Aorta (tissue), 5 donors: ENCODE data around the gene C5orf24. TPM values are rescaled to one million over a fixed set of nuclear protein-coding genes. Genes with fewer than 3 reads are reported as not detected.
A peak's percentile ranks its signal among the peaks of the same experiment; 100 is the strongest.

Experiments
- ATAC-seq: fragments of 200-7000 bp; cut with Tn5 transposase; one replicate; pipeline ENCODE4 v1.9.1; 2022; ENCODE audit warnings: moderate library complexity; ENCODE audit not compliant: low FRiP score
- DNase-seq, 2 donors: peaks; one replicate each; pipeline ENCODE4 v3.0.0-alpha.2; 2020
- H3K27ac ChIP-seq, 2 donors: one replicate each; pipeline ENCODE4 v1.5.1; 2013; ENCODE audit warnings: low read length in 2 of 2, mild to moderate bottlenecking in 2 of 2, moderate library complexity in 2 of 2, control low read depth in 1 of 2, inconsistent platforms in 1 of 2, low read depth in 1 of 2
- H3K27me3 ChIP-seq, 2 donors: one replicate each; pipeline ENCODE4 v1.6.1; 2013; ENCODE audit warnings: control low read depth in 1 of 2, low read length in 1 of 2, mild to moderate bottlenecking in 1 of 2, moderate library complexity in 1 of 2; ENCODE audit not compliant: insufficient read depth in 2 of 2, control insufficient read depth in 1 of 2
- H3K36me3 ChIP-seq, 2 donors: one replicate each; pipeline ENCODE4 v1.6.1; 2013; ENCODE audit warnings: control low read depth in 1 of 2, low read length in 1 of 2, mild to moderate bottlenecking in 1 of 2; ENCODE audit not compliant: insufficient read depth in 2 of 2, control insufficient read depth in 1 of 2
- H3K4me1 ChIP-seq, 2 donors: one replicate each; pipeline ENCODE4 v1.6.1; 2013; ENCODE audit warnings: low read length in 2 of 2, control low read depth in 1 of 2, mild to moderate bottlenecking in 1 of 2, moderate library complexity in 1 of 2; ENCODE audit not compliant: insufficient read depth in 2 of 2, control insufficient read depth in 1 of 2
- H3K4me3 ChIP-seq, 2 donors: one replicate each; pipeline ENCODE4 v1.5.1; 2013; ENCODE audit warnings: low read length in 2 of 2, control low read depth in 1 of 2, mild to moderate bottlenecking in 1 of 2
- H3K9me3 ChIP-seq: one replicate; pipeline ENCODE4 v1.6.1; 2013; ENCODE audit warnings: mild to moderate bottlenecking, low read length; ENCODE audit not compliant: control insufficient read depth
- WGBS, 2 donors: extraction: QIAGEN DNeasy Blood & Tissue Kit; methylation state at CpG; one replicate each; pipeline ENCODE4 v1.1.7; 2013; 5-methylcytosine and 5-hydroxymethylcytosine counted together
- intact Hi-C, 2 donors: fragments of 100-400 bp; cut with DNase I; formaldehyde crosslinking; loops; one replicate each; pipeline versions ENCODE4 v1.14.2 to v1.15.0; 2022
- polyA plus RNA-seq, 2 donors: library from polyadenylated mRNA; stranded (reverse); fragments of 200-250 nt; gene quantifications; one replicate each; pipeline ENCODE4 v1.2.3, GENCODE V29; 2013
- total RNA-seq, 2 donors: library from RNA; stranded (reverse); fragmentation: NEBNext Ultra II Directional; extraction: Animal tissue kit (Norgen Biotek cat#: 25700); gene quantifications; one replicate each; pipeline ENCODE4 v1.2.1, GENCODE V29; 2021
- donor health status: healthy with polysubstance abuse.
- donor health status: Bipolar disorder and iron deficiency.
- donor health status: DM: no; HTN: no; CAD: no.
- donor health status: DM: no; HTN: no; CAD: no.
- donor health status: DM: yes; HTN: yes; CAD: no.

Gene C5orf24
- total and polyA plus RNA-seq, 4 donors = 32.6 to 71.4 (median 46.2) TPM

DNA sequence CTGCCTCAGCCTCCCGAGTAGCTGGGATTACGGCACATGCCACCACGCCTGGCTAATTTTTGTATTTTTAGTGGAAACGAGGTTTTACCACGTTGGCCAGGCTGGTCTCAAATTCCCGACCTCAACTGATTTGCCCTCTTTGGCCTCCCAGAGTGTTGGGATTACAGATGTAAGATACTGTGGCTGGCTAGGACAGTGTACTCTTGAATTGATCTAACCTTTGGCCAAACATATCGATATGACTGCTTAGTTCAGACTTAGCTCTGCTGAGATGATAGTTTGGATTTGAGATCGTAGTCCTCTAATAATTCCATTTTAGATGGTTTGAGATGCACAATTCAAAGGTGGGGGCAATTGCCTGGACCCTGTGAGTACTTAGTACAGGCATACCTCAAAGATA is 43.6 kb downstream of the C5orf24 start:
- DNase-seq (no peak), ATAC-seq (no peak)
- Histone ChIP-seq H3K27me3 (no peaks in the 10 kb centered on the region), H3K4me3 (no peak overlapping the region), H3K4me1 (no peaks in the 10 kb centered on the region), H3K27ac (no peak overlapping the region), H3K9me3 (no peaks in the 10 kb centered on the region), H3K36me3 (peaks cover 2 to 6% of the 10 kb centered on the region in 2 donors)
- WGBS, 2 donors = 95 to 96% methylated on average over 8 of the region's 8 CpGs
- intact Hi-C loops = no loop called here

DNA sequence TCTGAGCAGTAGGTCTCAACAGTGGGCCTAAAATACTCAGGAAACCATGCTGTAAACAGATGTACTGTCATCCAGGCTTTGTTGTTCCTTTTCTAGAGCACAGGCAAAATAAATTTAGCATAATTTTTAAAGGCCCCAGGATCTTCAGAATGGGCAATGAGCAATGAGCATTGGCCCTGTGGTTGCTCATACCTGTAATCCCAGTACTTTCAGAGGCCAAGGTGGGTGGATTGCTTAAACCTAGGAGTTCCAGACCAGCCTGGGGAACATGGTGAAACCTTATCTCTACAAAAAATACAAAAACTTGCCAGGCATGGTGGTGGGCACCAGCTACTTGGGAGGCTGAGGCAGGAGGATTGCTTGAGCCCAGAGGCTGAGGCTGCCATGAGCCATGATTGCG is 45.7 kb downstream of the C5orf24 start:
- H3K27me3 ChIP-seq = no peaks in the 10 kb centered on the region
- intact Hi-C loops = no loop called here
- no peak overlapping the region for H3K27ac ChIP-seq
- H3K36me3 ChIP-seq = peaks cover 0 to 6% of the 10 kb centered on the region in 2 donors
- no peaks in the 10 kb centered on the region for H3K9me3 ChIP-seq
- DNase-seq = no peak
- WGBS, 2 donors = 98 to 100% methylated on average over 1 of the region's 1 CpG
- no peaks in the 10 kb centered on the region for H3K4me1 ChIP-seq
- no peak for ATAC-seq
- no peak overlapping the region for H3K4me3 ChIP-seq

DNA sequence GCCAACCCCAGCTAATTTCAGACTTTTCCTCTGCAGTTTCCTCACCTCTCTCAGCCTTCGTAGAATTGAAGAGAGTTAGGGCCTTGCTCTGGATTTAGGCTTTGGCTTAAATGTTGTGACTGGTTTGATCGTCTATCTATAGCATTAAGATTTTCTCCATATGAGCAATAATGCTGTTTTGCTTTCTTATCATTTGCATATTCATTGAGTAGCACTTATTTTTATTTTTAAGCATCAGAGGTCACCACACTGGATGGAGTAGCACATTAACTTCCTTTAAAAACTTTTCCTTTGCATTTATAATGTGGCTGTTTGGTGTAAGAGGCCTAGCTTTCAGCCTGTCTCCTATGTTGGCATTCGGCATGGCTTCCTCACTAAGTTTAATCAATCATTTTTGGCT is 46.5 kb downstream of the C5orf24 start:
- no peak overlapping the region for H3K27ac ChIP-seq
- DNase-seq (no peak), ATAC-seq (no peak)
- WGBS, 2 donors = 91% methylated on average over 3 of the region's 3 CpGs
- peaks cover 0 to 6% of the 10 kb centered on the region in 2 donors for H3K36me3 ChIP-seq
- intact Hi-C loops = no loop called here
- H3K4me3 ChIP-seq = no peak overlapping the region
- no peaks in the 10 kb centered on the region for H3K9me3 ChIP-seq
- H3K27me3 ChIP-seq = no peaks in the 10 kb centered on the region
- H3K4me1 ChIP-seq = no peaks in the 10 kb centered on the region

DNA sequence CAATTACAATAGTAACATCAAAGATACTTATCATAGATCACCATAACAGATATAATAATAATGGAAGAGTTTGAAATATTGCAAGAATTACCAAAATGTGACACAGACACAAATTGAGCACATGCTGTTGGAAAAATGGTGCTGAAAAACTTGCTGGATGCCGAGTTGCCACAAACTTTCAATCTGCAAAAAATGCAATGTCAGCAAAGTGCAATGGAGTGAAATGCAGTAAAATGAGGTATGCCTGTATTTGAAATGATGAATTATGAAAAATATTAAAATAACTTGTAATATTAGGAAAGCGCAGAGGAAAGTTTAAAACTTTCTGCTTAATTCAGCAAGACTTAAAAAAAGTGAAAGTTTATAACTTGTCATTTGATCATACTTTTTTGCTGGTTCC is 47.2 kb downstream of the C5orf24 start:
- Histone ChIP-seq H3K4me1 (no peaks in the 10 kb centered on the region), H3K36me3 (peaks cover 0 to 6% of the 10 kb centered on the region in 2 donors), H3K4me3 (no peak overlapping the region), H3K27ac (no peak overlapping the region), H3K9me3 (no peaks in the 10 kb centered on the region), H3K27me3 (no peaks in the 10 kb centered on the region)
- WGBS, 2 donors = 78 to 86% methylated on average over 2 of the region's 2 CpGs
- DNase-seq = no peak
- intact Hi-C loops = no loop called here
- ATAC-seq = no peak

DNA sequence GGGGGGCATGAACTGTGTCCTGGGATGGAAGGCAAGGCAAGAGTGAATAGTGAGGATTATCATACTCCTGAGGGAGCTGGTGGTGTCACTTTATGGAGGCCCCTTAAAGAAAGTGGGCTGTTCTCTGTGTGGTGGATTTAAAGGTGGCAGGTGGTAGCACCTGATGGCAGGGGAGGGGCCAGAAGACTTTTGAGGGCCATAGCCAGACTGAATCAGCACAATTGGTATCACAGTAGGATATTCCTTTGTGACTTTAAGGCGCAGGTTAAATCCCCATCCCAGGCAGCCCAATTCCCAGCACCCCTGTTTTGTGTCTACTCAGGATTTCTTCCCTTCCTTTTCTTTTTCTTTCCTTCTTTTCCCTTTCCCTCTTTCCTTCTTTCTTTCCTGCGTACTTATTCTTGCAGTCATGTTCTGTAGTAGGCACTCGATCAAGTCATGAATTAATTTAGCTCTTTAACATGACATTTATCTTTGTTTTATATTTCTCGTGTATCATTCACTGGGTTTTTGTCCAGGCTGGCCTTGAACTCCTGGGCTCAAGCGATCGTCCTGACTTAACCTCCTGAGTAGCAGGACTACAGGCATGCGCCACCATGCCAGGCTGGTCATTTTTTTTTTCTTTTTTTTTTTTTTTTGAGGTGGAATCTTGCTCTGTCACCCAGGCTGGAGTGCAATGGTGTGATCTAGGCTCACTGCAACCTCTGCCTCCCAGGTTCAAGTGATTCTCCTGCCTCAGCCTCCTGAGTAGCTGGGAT is 48.2 kb downstream of the C5orf24 start:
- no peak overlapping the region for H3K4me3 ChIP-seq
- peaks cover 0 to 6% of the 10 kb centered on the region in 2 donors for H3K36me3 ChIP-seq
- no peak overlapping the region for H3K27ac ChIP-seq
- 90 to 92% methylated on average over 7 of the region's 7 CpGs for WGBS, 2 donors
- H3K4me1 ChIP-seq = no peaks in the 10 kb centered on the region
- ATAC-seq (no peak), DNase-seq (no peak)
- intact Hi-C loops = no loop called here
- no peaks in the 10 kb centered on the region for H3K9me3 ChIP-seq
- no peaks in the 10 kb centered on the region for H3K27me3 ChIP-seq

DNA sequence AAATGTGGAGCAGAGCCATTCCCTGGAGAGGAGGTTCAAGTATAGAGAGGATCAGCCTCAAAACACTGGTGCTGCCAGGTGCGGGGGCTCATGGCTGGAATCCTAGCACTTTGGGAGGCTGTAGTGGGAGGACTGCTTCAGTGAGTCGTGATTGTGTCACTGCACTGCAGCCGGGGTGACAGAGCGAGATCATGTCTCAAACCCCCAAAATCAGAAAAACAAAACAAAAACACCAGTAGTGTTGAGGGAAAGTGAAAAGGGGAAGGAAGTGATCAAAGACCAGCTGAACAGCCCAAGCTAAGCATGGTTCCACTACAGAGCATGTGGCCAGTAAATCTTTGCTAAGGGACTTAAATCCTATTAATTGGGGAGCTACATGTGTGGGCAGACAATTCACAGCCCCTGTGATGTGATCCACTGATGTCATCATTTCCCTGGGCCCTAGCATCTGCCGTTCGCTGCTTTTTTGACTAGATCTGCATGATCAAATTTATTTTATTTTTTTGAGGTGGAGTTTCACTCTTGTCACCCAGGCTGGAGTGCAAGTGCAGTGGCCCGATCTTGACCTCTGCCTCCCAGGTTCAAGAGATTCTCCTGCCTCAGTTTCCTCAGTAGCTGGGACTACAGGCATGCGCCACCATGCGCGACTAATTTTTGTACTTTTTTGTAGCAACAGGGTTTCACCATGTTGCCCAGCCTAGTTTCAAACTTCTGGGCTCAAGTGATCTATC is 56.5 kb downstream of the C5orf24 start:
- ATAC-seq (no peak), DNase-seq (no peak)
- Histone ChIP-seq H3K4me3 (no peak overlapping the region), H3K27me3 (no peaks in the 10 kb centered on the region), H3K27ac (no peak overlapping the region), H3K9me3 (no peaks in the 10 kb centered on the region), H3K4me1 (no peaks in the 10 kb centered on the region), H3K36me3 (no peaks in the 10 kb centered on the region)
- 76 to 78% methylated on average over 10 of the region's 10 CpGs for WGBS, 2 donors
- intact Hi-C loops = loop anchor here in 1 of 2 donors (5.0 to 10.0 kb wide), 2 partner anchors 55 to 107 kb away; partner anchors contain the start of gene C5orf24

DNA sequence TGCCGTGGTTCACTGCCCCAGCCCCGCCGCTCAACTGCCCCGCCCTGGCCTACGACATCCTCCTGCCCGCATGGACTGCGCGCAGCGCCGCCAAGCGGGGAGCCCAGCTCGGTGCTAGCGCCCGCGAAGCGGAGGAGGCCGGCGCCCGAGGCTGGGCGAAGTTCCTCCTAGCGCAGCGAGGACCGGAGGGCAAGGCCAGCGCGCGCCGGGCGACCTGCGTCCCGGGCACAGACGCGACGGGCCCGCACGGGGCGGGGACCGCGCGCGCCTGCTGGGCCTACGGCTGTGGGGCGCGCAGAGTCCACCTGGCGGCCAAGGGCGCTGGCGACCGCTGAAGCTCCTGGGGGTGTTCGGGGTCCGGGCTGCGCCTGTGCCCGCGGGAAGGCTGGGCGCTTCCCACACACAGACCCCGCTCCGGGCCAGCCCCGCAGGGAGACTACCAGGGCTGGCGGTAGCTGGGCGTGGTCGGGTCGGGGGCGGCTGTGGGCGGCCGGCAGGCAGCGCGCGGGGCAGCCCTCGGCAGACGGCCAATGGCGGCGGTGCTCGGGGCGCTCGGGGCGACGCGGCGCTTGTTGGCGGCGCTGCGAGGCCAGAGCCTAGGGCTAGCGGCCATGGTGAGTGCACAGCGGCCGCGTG is 59.0 kb downstream of the C5orf24 start, which contains the start of gene PCBD2:
PCBD2 (plus strand) TSS at position 522 of the 636 bp plus-strand sequence; CDS start at position 531, 9 bp downstream.
- Histone ChIP-seq H3K27me3 (no peaks in the 10 kb centered on the region), H3K4me3 (peak within 1 kb of the TSS; percentile 85 to 87), H3K4me1 (no peaks in the 10 kb centered on the region), H3K9me3 (no peaks in the 10 kb centered on the region), H3K27ac (peak within 1 kb of the TSS; percentile 91 to 95), H3K36me3 (no peaks in the 10 kb centered on the region)
- peak; percentile 96 to 97 for DNase-seq
- peak; percentile 97 for ATAC-seq
- WGBS, 2 donors = 0 to 1% methylated on average over 63 to 84 of the region's 84 CpGs
- intact Hi-C loops = loop anchor here in 1 of 2 donors (2.0 to 10.0 kb wide), 4 partner anchors 30 to 166 kb away; partner anchors contain the start of genes C5orf24, CAMLG and TXNDC15

DNA sequence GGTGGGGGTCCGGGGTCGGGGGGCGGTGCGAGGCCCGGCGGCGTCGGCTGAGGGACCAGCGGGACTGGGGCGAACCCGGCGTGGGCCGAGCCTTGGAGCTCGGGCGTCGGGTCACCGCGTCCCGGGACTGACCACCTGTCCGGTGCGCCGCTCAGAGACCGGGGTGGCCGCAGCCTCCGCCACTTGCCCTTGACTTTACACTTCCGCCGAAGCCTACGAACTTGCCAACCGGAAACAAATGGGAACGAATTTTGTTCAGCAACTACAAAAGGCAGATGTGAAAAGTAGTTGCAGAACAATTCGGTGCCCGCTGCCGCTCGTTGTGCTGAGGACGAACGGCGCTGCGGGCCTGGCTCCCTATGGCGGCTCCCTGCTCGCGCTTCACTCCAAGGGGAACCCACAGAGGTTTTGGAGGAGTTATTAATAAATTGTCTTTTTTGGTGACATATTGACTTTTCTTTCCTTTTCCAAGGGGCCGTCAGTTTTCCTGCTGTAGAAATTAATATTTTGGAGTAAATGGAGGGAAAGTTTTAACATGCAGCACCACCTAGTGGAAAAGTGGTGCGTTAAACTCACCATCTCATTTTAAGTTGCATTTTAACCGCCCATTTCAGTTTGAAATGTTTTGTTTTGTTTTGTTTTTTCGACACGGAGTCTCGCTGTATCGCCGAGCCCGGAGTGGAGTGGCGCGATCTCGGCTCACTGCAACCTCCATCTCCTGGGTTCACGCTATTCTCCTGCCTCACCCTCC is 59.7 kb downstream of the C5orf24 start:
- Histone ChIP-seq H3K27ac (peak overlapping the region; percentile 41 to 91), H3K27me3 (no peaks in the 10 kb centered on the region), H3K4me1 (no peaks in the 10 kb centered on the region), H3K4me3 (peak overlapping the region; percentile 85 to 87), H3K36me3 (no peaks in the 10 kb centered on the region), H3K9me3 (no peaks in the 10 kb centered on the region)
- DNase-seq (peak in 1 of 2 donors; percentile 44), ATAC-seq (peak; percentile 62)
- intact Hi-C loops = loop anchor here in 1 of 2 donors (2.0 to 10.0 kb wide), 3 partner anchors 31 to 167 kb away; partner anchors contain the start of genes CAMLG and TXNDC15
- WGBS, 2 donors = 0% methylated on average over 47 to 54 of the region's 54 CpGs
